Measurements from ENCODE around the gene EVA1A.

The EVA1A gene

GRCh38 chr2:75549401-75550253, 11.1 kb downstream of the EVA1A start:
- Histone ChIP-seq H3K4me1 (ENCODE audit: insufficient read depth, low read length) (peaks cover 13% of the 10 kb centered on the region), H3K9me3 (ENCODE audit: insufficient read depth, low read depth, low read length) (no peaks in the 10 kb centered on the region), H3K4me3 (ENCODE audit: low read length) (no peak overlapping the region), H3K27me3 (ENCODE audit: insufficient read depth, low read length) (no peaks in the 10 kb centered on the region), H3K27ac (ENCODE audit: low read depth, low read length) (no peak overlapping the region), H3K36me3 (ENCODE audit: insufficient read depth, low read length) (no peaks in the 10 kb centered on the region), H3K9ac (ENCODE audit: low read depth, low read length) (no peak overlapping the region)
- WGBS: 93% methylated on average over 2 of the region's 2 CpGs

DNA sequence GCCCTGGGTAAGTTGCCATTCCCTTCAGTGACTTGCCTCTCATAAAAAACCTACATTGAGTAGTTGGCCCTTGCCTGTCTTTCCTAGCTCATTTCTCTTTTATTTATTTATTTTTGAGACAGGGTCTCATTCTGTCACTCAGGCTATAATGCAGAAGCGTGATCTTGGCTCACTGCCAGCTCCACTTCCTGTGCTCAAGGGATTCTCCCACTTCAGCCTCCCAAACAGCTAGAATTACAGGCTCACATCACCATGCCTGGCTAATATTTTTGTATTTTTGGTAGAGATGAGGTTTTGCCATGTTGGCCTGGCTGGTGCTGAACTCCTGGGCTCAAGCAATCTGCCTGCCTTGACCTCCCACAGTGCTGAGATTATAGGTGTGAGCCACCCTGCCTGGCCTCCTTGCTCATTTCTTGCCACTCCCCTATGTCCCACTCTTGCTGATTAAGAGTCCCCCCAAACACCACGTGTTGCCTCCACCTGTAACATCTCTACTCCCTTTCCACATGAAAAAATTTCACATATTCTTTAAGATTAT, 12.6 kb downstream of the EVA1A start:
- Histone ChIP-seq H3K27me3 (ENCODE audit: insufficient read depth, low read length) (no peaks in the 10 kb centered on the region), H3K4me1 (ENCODE audit: insufficient read depth, low read length) (no peaks in the 10 kb centered on the region), H3K27ac (ENCODE audit: low read depth, low read length) (no peak overlapping the region), H3K9ac (ENCODE audit: low read depth, low read length) (no peak overlapping the region), H3K36me3 (ENCODE audit: insufficient read depth, low read length) (no peaks in the 10 kb centered on the region), H3K4me3 (ENCODE audit: low read length) (no peak overlapping the region), H3K9me3 (ENCODE audit: insufficient read depth, low read depth, low read length) (no peaks in the 10 kb centered on the region)
- WGBS: 65% methylated on average over 2 of the region's 2 CpGs

DNA sequence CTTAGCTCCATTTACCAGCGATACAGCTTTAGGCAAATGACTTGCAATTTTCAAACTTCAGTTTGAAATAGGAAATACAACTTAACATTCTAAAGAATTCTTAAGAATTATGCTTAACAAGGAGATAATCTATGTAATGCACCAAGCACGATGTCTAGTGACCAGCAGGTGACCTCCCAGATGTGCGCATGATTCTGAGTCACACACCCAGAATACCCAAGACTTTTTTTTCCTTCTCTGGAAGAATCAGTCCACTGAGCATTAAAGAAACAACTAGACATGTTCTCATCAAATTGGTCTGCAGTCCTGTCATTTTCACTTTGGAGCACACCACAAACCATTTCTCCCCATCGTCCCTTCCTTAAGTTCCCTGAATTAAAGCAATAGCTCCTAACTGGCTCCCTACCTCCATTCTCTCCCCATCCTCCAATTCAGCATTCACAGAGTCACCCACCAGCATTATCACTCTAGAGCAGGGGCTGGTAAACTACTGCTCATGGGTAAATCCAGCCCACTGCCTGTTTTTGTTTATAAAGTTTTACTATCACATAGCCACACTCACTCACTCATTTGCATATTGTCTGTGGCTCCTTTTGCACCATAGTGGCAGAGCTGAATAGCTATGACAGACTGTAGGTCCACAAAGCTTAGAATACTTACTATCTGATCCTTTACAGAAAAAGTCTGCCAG, 13.2 kb downstream of the EVA1A start:
- WGBS: 89% methylated on average over 4 of the region's 4 CpGs
- no peak overlapping the region for H3K9ac ChIP-seq (ENCODE audit: low read depth, low read length)
- no peaks in the 10 kb centered on the region for H3K36me3 ChIP-seq (ENCODE audit: insufficient read depth, low read length)
- no peaks in the 10 kb centered on the region for H3K9me3 ChIP-seq (ENCODE audit: insufficient read depth, low read depth, low read length)
- H3K4me1 ChIP-seq (ENCODE audit: insufficient read depth, low read length): no peaks in the 10 kb centered on the region
- no peaks in the 10 kb centered on the region for H3K27me3 ChIP-seq (ENCODE audit: insufficient read depth, low read length)
- H3K4me3 ChIP-seq (ENCODE audit: low read length): no peak overlapping the region
- H3K27ac ChIP-seq (ENCODE audit: low read depth, low read length): no peak overlapping the region

- no peaks in the 10 kb centered on the region for H3K27me3 ChIP-seq (ENCODE audit: insufficient read depth, low read length)
Observed at GRCh38 chr2:75545922-75546321, 14.8 kb downstream of the EVA1A start.

DNA sequence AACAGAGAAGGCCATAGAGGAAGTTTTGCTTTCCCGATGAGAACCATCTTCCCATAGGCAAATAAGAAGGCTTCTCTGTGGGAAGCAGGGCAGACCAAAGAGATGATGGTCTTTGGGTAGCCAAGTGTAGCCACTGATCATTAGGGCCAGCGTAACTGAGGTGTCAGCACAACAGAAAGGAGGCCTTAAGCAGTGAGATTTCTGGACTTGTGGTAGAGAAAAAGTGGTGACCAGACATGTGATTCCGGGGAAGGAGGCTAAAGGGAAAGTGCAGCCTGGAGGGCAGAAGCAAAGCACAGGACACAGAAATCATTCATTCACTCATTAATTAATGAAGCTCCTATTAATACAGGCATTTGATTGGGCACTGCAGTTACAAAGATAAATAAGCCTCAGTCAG, 15.4 kb downstream of the EVA1A start:
- Histone ChIP-seq H3K4me3 (ENCODE audit: low read length) (no peak overlapping the region), H3K9ac (ENCODE audit: low read depth, low read length) (no peak overlapping the region), H3K27ac (ENCODE audit: low read depth, low read length) (no peak overlapping the region), H3K4me1 (ENCODE audit: insufficient read depth, low read length) (no peaks in the 10 kb centered on the region), H3K27me3 (ENCODE audit: insufficient read depth, low read length) (no peaks in the 10 kb centered on the region), H3K36me3 (ENCODE audit: insufficient read depth, low read length) (no peaks in the 10 kb centered on the region), H3K9me3 (ENCODE audit: insufficient read depth, low read depth, low read length) (no peaks in the 10 kb centered on the region)
- 95% methylated on average over 3 of the region's 3 CpGs for WGBS

More at GRCh38 chr2:75545922-75546321, 14.8 kb downstream of the EVA1A start:
- 85% methylated on average over 2 of the region's 2 CpGs for WGBS
- H3K9me3 ChIP-seq (ENCODE audit: insufficient read depth, low read depth, low read length): no peaks in the 10 kb centered on the region
- H3K9ac ChIP-seq (ENCODE audit: low read depth, low read length): no peak overlapping the region
- H3K4me1 ChIP-seq (ENCODE audit: insufficient read depth, low read length): no peaks in the 10 kb centered on the region
- H3K36me3 ChIP-seq (ENCODE audit: insufficient read depth, low read length): no peaks in the 10 kb centered on the region
- no peak overlapping the region for H3K4me3 ChIP-seq (ENCODE audit: low read length)
- no peak overlapping the region for H3K27ac ChIP-seq (ENCODE audit: low read depth, low read length)

GRCh38 chr2:75543446-75543845, 17.3 kb downstream of the EVA1A start:
- Histone ChIP-seq H3K36me3 (ENCODE audit: insufficient read depth, low read length) (no peaks in the 10 kb centered on the region), H3K4me3 (ENCODE audit: low read length) (no peak overlapping the region), H3K9me3 (ENCODE audit: insufficient read depth, low read depth, low read length) (no peaks in the 10 kb centered on the region), H3K27me3 (ENCODE audit: insufficient read depth, low read length) (no peaks in the 10 kb centered on the region), H3K27ac (ENCODE audit: low read depth, low read length) (no peak overlapping the region), H3K4me1 (ENCODE audit: insufficient read depth, low read length) (no peaks in the 10 kb centered on the region), H3K9ac (ENCODE audit: low read depth, low read length) (no peak overlapping the region)
- 88% methylated on average over 3 of the region's 4 CpGs for WGBS

DNA sequence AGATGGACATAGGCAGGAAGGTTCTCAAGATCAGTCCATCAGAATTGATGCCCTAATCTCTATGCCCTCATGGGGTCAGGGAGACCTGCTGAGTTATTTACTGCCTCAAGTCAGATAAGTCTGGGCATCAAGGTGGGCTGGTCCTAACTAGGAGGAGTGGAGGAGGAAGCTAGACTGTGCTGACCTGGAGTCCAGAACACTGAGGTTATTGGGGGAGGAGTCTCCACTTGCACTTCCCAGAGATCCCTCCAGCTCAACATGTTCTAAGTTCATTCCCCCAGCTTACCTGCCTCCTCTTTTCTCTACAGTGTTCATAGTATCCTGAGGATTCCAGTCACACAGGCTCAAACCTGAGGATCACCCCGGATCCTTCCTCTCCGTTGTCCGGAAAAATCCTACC, 19.3 kb downstream of the EVA1A start:
- no peak overlapping the region for H3K9ac ChIP-seq (ENCODE audit: low read depth, low read length)
- H3K27me3 ChIP-seq (ENCODE audit: insufficient read depth, low read length): no peaks in the 10 kb centered on the region
- no peak overlapping the region for H3K27ac ChIP-seq (ENCODE audit: low read depth, low read length)
- no peak overlapping the region for H3K4me3 ChIP-seq (ENCODE audit: low read length)
- WGBS: 96% methylated on average over 3 of the region's 3 CpGs
- H3K4me1 ChIP-seq (ENCODE audit: insufficient read depth, low read length): no peaks in the 10 kb centered on the region
- H3K9me3 ChIP-seq (ENCODE audit: insufficient read depth, low read depth, low read length): no peaks in the 10 kb centered on the region
- no peaks in the 10 kb centered on the region for H3K36me3 ChIP-seq (ENCODE audit: insufficient read depth, low read length)

DNA sequence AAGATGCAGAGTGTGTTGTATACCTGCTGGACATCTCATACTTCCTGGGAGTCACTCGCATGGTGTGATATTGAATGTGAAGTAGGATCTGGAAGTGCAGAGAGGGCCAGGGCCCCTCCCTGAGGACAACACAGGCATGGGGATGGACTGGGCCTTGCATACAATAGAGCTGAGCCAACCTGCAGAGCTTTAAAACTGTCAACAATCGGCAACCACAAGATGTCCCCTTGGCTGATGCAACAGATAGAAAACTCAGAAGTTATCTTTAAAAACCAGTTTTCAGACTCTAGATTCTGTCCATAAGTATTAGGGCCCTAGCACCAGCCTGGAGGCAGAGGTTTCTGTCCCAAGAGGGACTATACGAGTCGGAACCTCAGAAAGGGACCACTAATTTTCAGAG, 19.7 kb downstream of the EVA1A start:
- Histone ChIP-seq H3K4me3 (ENCODE audit: low read length) (no peak overlapping the region), H3K4me1 (ENCODE audit: insufficient read depth, low read length) (no peaks in the 10 kb centered on the region), H3K27me3 (ENCODE audit: insufficient read depth, low read length) (no peaks in the 10 kb centered on the region), H3K9ac (ENCODE audit: low read depth, low read length) (no peak overlapping the region), H3K9me3 (ENCODE audit: insufficient read depth, low read depth, low read length) (no peaks in the 10 kb centered on the region), H3K27ac (ENCODE audit: low read depth, low read length) (no peak overlapping the region), H3K36me3 (ENCODE audit: insufficient read depth, low read length) (no peaks in the 10 kb centered on the region)
- WGBS: 93% methylated on average over 4 of the region's 4 CpGs

GRCh38 chr2:75539955-75540716, 20.6 kb downstream of the EVA1A start:
- Histone ChIP-seq H3K4me3 (ENCODE audit: low read length) (no peak overlapping the region), H3K9ac (ENCODE audit: low read depth, low read length) (no peak overlapping the region), H3K4me1 (ENCODE audit: insufficient read depth, low read length) (no peaks in the 10 kb centered on the region), H3K27me3 (ENCODE audit: insufficient read depth, low read length) (no peaks in the 10 kb centered on the region), H3K36me3 (ENCODE audit: insufficient read depth, low read length) (no peaks in the 10 kb centered on the region), H3K9me3 (ENCODE audit: insufficient read depth, low read depth, low read length) (no peaks in the 10 kb centered on the region), H3K27ac (ENCODE audit: low read depth, low read length) (no peak overlapping the region)
- 95% methylated on average over 3 of the region's 3 CpGs for WGBS

DNA sequence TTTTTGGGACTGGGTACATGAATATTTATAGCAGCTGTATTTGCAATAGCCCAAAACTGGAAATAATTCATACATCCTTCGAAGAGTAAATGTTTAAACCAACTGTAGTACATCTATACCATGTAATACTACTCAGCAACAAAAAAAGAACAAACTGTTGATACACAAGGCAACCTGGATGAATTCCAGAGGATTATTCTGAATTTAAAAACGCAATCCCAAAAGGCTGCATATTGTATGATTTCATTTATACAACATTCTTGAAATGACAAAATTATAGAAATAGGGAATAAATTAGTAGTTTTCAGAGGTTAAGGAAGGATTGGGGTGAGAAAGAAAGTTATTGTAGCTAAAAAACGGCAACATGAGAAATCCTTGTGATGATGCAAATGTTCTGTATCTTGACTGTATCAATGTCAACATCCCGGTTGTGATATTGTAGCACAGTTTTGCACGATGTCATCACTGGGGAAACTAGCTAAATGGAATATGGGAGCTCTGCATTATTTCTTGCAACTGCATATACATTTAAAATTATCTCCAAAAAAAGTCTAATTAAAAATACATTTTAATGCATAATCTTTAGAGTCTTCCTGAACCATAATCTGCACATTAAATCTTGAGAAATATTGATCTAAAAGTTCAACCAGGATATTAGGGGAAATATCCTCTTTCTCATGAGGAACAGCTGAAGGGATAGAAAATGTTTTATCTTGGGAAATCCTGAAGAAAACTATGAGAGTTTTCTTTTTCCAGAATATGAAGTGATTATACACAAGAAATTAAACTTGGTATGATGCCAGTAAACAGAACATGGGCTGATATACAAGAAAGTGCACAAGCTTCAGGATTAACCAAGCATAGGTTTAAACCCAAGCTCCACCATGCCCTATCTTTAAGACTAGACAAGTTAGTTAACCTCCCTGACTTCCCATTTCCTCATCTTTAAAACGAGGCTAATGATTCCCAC, 21.9 kb downstream of the EVA1A start:
- Histone ChIP-seq H3K27me3 (ENCODE audit: insufficient read depth, low read length) (no peaks in the 10 kb centered on the region), H3K36me3 (ENCODE audit: insufficient read depth, low read length) (no peaks in the 10 kb centered on the region), H3K9ac (ENCODE audit: low read depth, low read length) (no peak overlapping the region), H3K27ac (ENCODE audit: low read depth, low read length) (no peak overlapping the region), H3K9me3 (ENCODE audit: insufficient read depth, low read depth, low read length) (no peaks in the 10 kb centered on the region), H3K4me3 (ENCODE audit: low read length) (no peak overlapping the region), H3K4me1 (ENCODE audit: insufficient read depth, low read length) (no peaks in the 10 kb centered on the region)
- WGBS: 92% methylated on average over 6 of the region's 6 CpGs

All from HUES64 (cell line).